K562 (cell line): ENCODE measurements around the gene SLC35E1. TPM values are rescaled to one million over a fixed set of nuclear protein-coding genes. Genes with fewer than 3 reads are reported as not detected.

Experiments
- ARID2 ChIP-seq: fragments of 450-650 bp; IDR thresholded peaks from 2 replicates; pipeline ENCODE4 v1.6.1; 2017; ENCODE audit warnings: antibody characterized with exemption, mild to moderate bottlenecking
- CAMTA2 ChIP-seq: fragments of 250-450 bp; sonication (Bioruptor Pico); conservative IDR thresholded peaks from 2 replicates; pipeline ENCODE4 v1.5.1; 2022
- CBFA2T3 ChIP-seq: fragments of 450-650 bp; IDR thresholded peaks from 2 replicates; pipeline ENCODE4 v1.6.1; 2017
- CBX2 ChIP-seq: fragments of 200-600 bp; sonication (generic); IDR thresholded peaks from one replicate; pipeline ENCODE4 v1.6.1; 2012; ENCODE audit warnings: mild to moderate bottlenecking, low read length, inconsistent platforms; ENCODE audit not compliant: insufficient read depth, poor library complexity, severe bottlenecking
- E4F1 ChIP-seq: fragments of 250-450 bp; sonication (Bioruptor Pico); IDR thresholded peaks from 2 replicates; pipeline ENCODE4 v1.5.0; 2021; ENCODE audit warnings: mild to moderate bottlenecking, borderline replicate concordance
- ELK1 ChIP-seq: sonication (generic); formaldehyde crosslinking; IDR thresholded peaks from 2 replicates; pipeline ENCODE4 v1.8.1; 2022; ENCODE audit warnings: missing genetic modification reagents
- GTF2E2 ChIP-seq: fragments of 200-800 bp; sonication (Bioruptor generic); IDR thresholded peaks from 2 replicates; pipeline ENCODE4 v1.6.1; 2016; ENCODE audit warnings: missing genetic modification characterization, missing compliant biosample characterization
- HNRNPH1 ChIP-seq: fragments of 200-400 bp; formaldehyde crosslinking; optimal IDR thresholded peaks from 2 replicates; pipeline ENCODE3; 2017; ENCODE audit warnings: low read depth, mild to moderate bottlenecking, low read length, moderate library complexity
- ID3 ChIP-seq, 2 experiments: fragments of 250-450 bp in 1 of 2; fragments of 450-650 bp in 1 of 2; sonication (Bioruptor Pico) in 1 of 2; IDR thresholded peaks; 2 replicates each; pipeline versions ENCODE4 v1.6.1 to v1.8.0; 2016 to 2021; ENCODE audit warnings: mild to moderate bottlenecking in 2 of 2, moderate library complexity in 2 of 2, missing compliant biosample characterization in 1 of 2, missing genetic modification characterization in 1 of 2
- MYBL2 ChIP-seq, 2 experiments: fragments of 450-650 bp in 1 of 2; sonication (generic) in 1 of 2; formaldehyde crosslinking in 1 of 2; IDR thresholded peaks; 2 replicates each; pipeline versions ENCODE4 v1.6.1 to v1.8.1; 2017 to 2022; ENCODE audit warnings: borderline replicate concordance in 1 of 2, inconsistent platforms in 1 of 2, low read depth in 1 of 2, mild to moderate bottlenecking in 1 of 2, missing genetic modification reagents in 1 of 2, moderate library complexity in 1 of 2
- PRDM10 ChIP-seq: fragments of 450-650 bp; IDR thresholded peaks from 2 replicates; pipeline ENCODE4 v1.6.1; 2018; ENCODE audit not compliant: partially characterized antibody
- SNIP1 ChIP-seq: fragments of 450-650 bp; IDR thresholded peaks from 2 replicates; pipeline ENCODE4 v1.7.1; 2017; ENCODE audit warnings: low read depth, mild to moderate bottlenecking
- TEAD4 ChIP-seq, 2 experiments: sonication (generic) in 1 of 2; formaldehyde crosslinking in 1 of 2; IDR thresholded peaks; 2 replicates each; pipeline versions ENCODE4 v1.6.1 to v1.8.0; 2012 to 2022; ENCODE audit warnings: borderline replicate concordance in 1 of 2, inconsistent platforms in 1 of 2, low read length in 1 of 2, mild to moderate bottlenecking in 1 of 2, missing genetic modification reagents in 1 of 2
- XRCC5 ChIP-seq: fragments of 200-400 bp; formaldehyde crosslinking; IDR thresholded peaks from 2 replicates; pipeline ENCODE4 v1.6.1; 2017; ENCODE audit warnings: low read depth, mild to moderate bottlenecking, low read length
- ZKSCAN1 ChIP-seq: fragments of 150-350 bp; IDR thresholded peaks from 2 replicates; pipeline ENCODE4 v1.6.1; 2016; ENCODE audit warnings: low read depth, low read length
- ZNF583 ChIP-seq: fragments of 250-450 bp; sonication (Bioruptor Pico); IDR thresholded peaks from 2 replicates; pipeline ENCODE4 v1.4.0; 2020
- ZNF75A ChIP-seq: fragments of 450-650 bp; formaldehyde crosslinking; IDR thresholded peaks from 2 replicates; pipeline ENCODE4 v1.4.0; 2020; ENCODE audit warnings: mild to moderate bottlenecking
- polyA plus RNA-seq, 8 experiments: library from polyadenylated mRNA; depleted of rRNA in 4 of 8; stranded (reverse) in 5 of 8; unstranded in 3 of 8; fragments of >200 nt; fragmentation: Nextera tagmentation in 2 of 8; fragmentation: Illumina TruSeq in 1 of 8; extraction: Ambion mirVana in 2 of 8; extraction: Trizol in 1 of 8; gene quantifications; 2 replicates each; pipeline versions ENCODE4 v1.2.1 to v1.2.3, GENCODE V29; 2011 to 2014; ENCODE audit warnings: inconsistent platforms in 1 of 8, missing spikeins in 1 of 8
- total RNA-seq, 7 experiments: library from RNA; depleted of rRNA in 6 of 7; stranded (reverse); fragments of >200 nt in 6 of 7; fragmentation: Illumina TruSeq in 2 of 7; extraction: Trizol in 2 of 7; gene quantifications; 2 replicates each; pipeline versions ENCODE4 v1.2.1 to v1.2.3, GENCODE V29; 2011 to 2021; ENCODE audit warnings: low replicate concordance in 1 of 7

The SLC35E1 gene
- total and polyA plus RNA-seq, 9 of the 15 experiments (the other 6 are each of a cell fraction or from before 2014, with no cell fraction given) = 15.0 to 40.1 (median 25.7) TPM

- TF ChIP-seq TEAD4 (IDR thresholded peaks at IDR 0.05; ENCODE audit: low read length) (0 out of 2 replicates have a peak, but pooled peaks have one; percentile 34), TEAD4 (CRISPR knock-in tag; IDR thresholded peaks at IDR 0.05; ENCODE audit: borderline replicate concordance) (no peak), CBX2 (no peak), PRDM10 (no peak), ARID2 (no peak), E4F1 (no peak), GTF2E2 (tag) (no peak), ZNF75A (CRISPR knock-in tag) (no peak), MYBL2 (IDR thresholded peaks at IDR 0.05; ENCODE audit: low read depth) (no peak), MYBL2 (CRISPR knock-in tag; IDR thresholded peaks at IDR 0.05; ENCODE audit: borderline replicate concordance) (no peak), ZNF583 (CRISPR knock-in tag) (no peak), SNIP1 (no peak), ELK1 (CRISPR knock-in tag) (no peak), CAMTA2 (CRISPR knock-in tag) (no peak), CBFA2T3 (peak; percentile 2; the same call in 1 of the 2 replicates), XRCC5 (no peak), HNRNPH1 (no peak), ZKSCAN1 (no peak), ID3 (CRISPR knock-in tag; IDR thresholded peaks at IDR 0.05) (no peak), ID3 (tag; IDR thresholded peaks at IDR 0.05) (no peak)
These were observed 12.3 kb upstream of the SLC35E1 start (continued) for GRCh38 chr19:16584248-16585093.
